Activated CD4-positive, CD25-positive, alpha-beta regulatory T cell treated with anti-CD3 and anti-CD28 coated beads, Interleukin-2, amount 50 U/mL, for 24 hours (primary cell): Measurements from ENCODE around the gene XPO1.
"Not testable (repeated sequence)": the region's sequence is repeated elsewhere in the genome, so short reads cannot be mapped to it uniquely, and the experiment has no call there.

Experiments
- ATAC-seq, 2 donors: fragments of 150-1000 bp; cut with Tn5 transposase; one replicate each; pipeline ENCODE4 v1.10.0; 2021; ENCODE audit warnings: mild to moderate bottlenecking in 1 of 2, moderate library complexity in 1 of 2

XPO1 gene

GRCh38 chr2:61538200-61538919, at the start of gene XPO1:
XPO1 (minus strand) TSS chr2:61538356; CDS start chr2:61533897, 4,459 bp downstream.
- peak; percentile 85 to 87 for ATAC-seq

GRCh38 chr2:61586928-61587327, 48.8 kb upstream of the XPO1 start:
- ATAC-seq: not testable (repeated sequence)

- ATAC-seq: no peak
These were observed 47.2 kb upstream of the XPO1 start for GRCh38 chr2:61585383-61585782.

GRCh38 chr2:61584368-61584767, 46.2 kb upstream of the XPO1 start:
- not testable (repeated sequence) for ATAC-seq

- no peak for ATAC-seq
These were observed 44.0 kb upstream of the XPO1 start for GRCh38 chr2:61582165-61582564.

GRCh38 chr2:61581716-61582115, 43.6 kb upstream of the XPO1 start:
- no peak for ATAC-seq

- peak; percentile 21 to 24 for ATAC-seq
These were observed 37.3 kb upstream of the XPO1 start for GRCh38 chr2:61575447-61575859.

- no peak for ATAC-seq
These were observed 28.4 kb upstream of the XPO1 start for GRCh38 chr2:61566566-61566965.

- no peak for ATAC-seq
These were observed 24.5 kb upstream of the XPO1 start for GRCh38 chr2:61562615-61563014.

- ATAC-seq: no peak
These were observed 20.0 kb upstream of the XPO1 start for GRCh38 chr2:61558160-61558559.

- no peak for ATAC-seq
These were observed 19.2 kb upstream of the XPO1 start for GRCh38 chr2:61557381-61557780.

GRCh38 chr2:61554604-61555003, 16.4 kb upstream of the XPO1 start:
- no peak for ATAC-seq

- no peak for ATAC-seq
These were observed 12.4 kb upstream of the XPO1 start for GRCh38 chr2:61550375-61551209.

GRCh38 chr2:61549546-61549945, 11.4 kb upstream of the XPO1 start:
- ATAC-seq: no peak

GRCh38 chr2:61543062-61543461, 4.9 kb upstream of the XPO1 start:
- ATAC-seq: no peak

- ATAC-seq: not testable (repeated sequence)
These were observed 2.0 kb upstream of the XPO1 start for GRCh38 chr2:61540167-61540566.

- no peak for ATAC-seq
These were observed 864 bp upstream of the XPO1 start for GRCh38 chr2:61538920-61539520.

GRCh38 chr2:61537950-61538199, 281 bp downstream of the XPO1 start:
- no peak for ATAC-seq

- ATAC-seq: no peak
These were observed 743 bp downstream of the XPO1 start for GRCh38 chr2:61537277-61537949.

GRCh38 chr2:61536572-61537276, 1.4 kb downstream of the XPO1 start:
- peak; percentile 54 for ATAC-seq

- no peak for ATAC-seq
These were observed 2.0 kb downstream of the XPO1 start for GRCh38 chr2:61536180-61536571.

- ATAC-seq: no peak
These were observed 2.7 kb downstream of the XPO1 start for GRCh38 chr2:61535449-61535848.

GRCh38 chr2:61534926-61535325, 3.2 kb downstream of the XPO1 start:
- no peak for ATAC-seq
